NCI-H510A (cell line): ENCODE data around the gene CCR2.
"Not testable (repeated sequence)": the region's sequence is repeated elsewhere in the genome, so short reads cannot be mapped to it uniquely, and the experiment has no call there.

ENCODE experiments used
- DNase-seq: peaks from one replicate; lab custom pipeline; 2025; lab: John Stamatoyannopoulos, UW

CCR2 gene

DNA sequence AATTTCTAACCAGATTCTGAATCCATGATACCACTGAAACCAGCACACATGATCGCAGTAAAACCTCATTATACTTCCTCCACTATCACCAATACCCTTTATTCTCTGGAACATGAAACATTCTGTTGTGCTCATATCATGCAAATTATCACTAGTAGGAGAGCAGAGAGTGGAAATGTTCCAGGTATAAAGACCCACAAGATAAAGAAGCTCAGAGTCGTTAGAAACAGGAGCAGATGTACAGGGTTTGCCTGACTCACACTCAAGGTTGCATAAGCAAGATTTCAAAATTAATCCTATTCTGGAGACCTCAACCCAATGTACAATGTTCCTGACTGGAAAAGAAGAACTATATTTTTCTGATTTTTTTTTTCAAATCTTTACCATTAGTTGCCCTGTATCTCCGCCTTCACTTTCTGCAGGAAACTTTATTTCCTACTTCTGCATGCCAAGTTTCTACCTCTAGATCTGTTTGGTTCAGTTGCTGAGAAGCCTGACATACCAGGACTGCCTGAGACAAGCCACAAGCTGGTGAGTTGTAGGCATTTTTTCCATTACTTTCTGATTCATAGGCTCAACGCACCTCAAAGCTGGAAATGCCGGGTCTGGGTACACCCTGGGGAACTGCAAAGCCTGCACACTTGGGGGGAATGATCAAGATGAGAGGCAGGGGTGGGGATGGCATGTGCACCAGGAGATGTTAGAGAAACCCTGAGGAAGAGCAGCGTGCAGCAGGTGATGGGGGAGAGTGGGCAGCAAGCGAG is at the start of gene CCR2:
Gene CCR2, plus strand, starts transcription at position 465 of the 764 bp plus-strand sequence. CDS start 3,417 bp downstream, outside the sequence.
- no peak for DNase-seq

DNA sequence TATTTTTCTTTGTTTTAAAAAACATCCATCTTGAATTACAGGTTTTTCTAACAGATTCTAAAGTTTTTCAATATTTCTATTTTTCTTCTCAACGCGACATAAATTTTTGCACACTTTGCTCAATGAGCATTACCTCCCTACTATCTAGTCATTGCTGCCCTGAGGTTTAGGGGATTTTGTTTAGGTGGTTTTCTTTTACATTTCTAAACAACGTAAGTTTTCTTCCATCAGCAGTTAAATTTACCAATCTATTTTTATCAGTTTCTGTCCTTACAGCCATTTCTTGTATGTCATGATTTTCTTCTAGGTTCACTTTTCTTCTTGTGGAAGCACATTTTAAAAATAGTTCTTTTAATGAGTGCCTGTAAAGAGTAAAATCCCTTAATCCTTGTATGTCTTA is 49.2 kb upstream of the CCR2 start:
- DNase-seq, result no peak

DNA sequence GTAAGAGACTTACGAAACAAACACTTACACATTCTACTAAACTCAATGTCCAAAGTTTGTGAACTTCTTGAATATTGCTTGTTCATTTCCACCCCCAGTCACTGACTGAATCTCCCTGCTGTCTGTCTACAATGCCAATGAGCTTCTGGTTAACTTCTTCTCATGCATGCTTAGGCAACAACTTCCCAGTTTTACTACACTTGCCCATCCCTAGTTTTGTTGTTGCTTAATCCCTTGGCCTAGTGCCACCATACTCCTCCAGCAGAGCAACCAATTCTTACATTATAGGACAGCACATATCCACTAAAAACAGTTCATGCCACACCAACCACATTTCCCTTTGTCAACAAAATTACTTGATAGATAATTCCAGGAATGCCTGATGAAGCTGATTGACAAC is 40.9 kb upstream of the CCR2 start:
- DNase-seq, result no peak

GRCh38 chr3:46314517-46314916 is 39.4 kb upstream of the CCR2 start:
- no peak for DNase-seq

DNA sequence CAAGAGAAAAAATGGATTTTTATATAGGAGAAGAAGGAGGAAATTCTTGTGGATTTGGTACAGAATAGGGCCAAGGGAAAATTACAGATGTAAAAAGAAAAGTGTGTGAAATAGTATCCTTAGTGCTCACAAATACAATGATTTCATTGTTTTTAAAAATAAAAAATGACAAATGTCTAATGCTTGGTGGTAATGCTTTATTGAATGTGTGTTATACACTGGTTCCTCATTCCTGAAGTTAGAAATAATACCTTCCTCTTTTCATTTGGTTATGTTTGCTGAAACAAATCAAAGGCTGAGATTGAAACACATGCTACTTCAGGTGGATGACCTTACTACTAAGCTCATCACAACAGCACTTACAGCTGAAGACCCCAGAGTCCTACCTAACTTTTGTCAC is 37.7 kb upstream of the CCR2 start:
- no peak for DNase-seq

- DNase-seq, result no peak
Observed at GRCh38 chr3:46318207-46318927, 35.5 kb upstream of the CCR2 start.

DNA sequence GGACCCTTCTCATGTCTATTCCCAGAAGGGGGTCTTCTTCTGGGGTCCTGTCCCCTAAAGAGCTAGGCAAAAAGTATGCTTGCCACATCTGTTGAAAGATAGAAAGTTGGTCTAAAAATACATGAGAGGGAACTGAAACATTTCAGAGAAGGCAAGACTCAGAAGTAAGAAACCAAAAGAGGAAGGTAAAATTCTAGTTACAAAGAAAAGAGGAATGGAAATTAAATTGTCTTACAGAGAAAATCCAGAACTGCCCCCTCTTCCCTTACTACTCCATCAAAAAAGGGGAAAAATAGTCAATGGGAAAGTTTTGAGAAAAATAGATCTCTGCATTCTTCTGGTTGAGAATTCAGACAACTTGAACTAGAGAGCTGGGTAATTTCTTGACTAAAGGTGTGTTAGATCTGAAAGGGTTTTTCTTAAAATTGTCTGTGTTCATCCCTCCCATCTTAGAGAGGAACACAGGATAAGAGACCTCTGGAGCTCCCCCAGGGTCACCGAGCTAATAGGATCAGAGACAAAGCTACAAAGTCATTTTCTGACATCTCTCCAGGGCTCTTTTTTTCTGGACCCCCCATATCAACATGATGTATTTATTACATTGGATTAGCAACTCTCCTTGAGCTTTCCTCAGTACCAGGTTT is 32.3 kb upstream of the CCR2 start:
- no peak for DNase-seq

- DNase-seq, result no peak
Observed at GRCh38 chr3:46324036-46324435, 29.9 kb upstream of the CCR2 start.

GRCh38 chr3:46325645-46326300 is 28.1 kb upstream of the CCR2 start:
- DNase-seq, result no peak

DNA sequence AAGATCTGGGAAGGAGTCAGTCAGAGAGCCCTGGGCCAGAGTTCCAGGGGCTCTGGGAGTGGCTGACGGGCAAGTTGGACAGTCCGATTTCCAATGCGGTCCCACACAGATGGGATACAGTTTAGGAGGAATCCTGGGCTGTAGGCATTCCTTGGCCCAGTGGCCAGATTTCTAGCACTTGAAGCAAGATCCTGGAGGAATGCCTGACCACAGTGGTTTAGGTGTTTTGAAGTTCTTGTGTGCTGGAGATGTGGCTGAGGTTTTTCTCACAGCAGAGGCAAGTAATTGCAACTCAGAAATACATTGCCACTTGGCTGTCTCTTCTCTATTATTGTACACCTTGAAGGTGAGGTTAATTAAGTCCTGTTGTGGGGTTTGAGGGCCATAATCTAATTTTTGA is 23.2 kb upstream of the CCR2 start:
- not testable (repeated sequence) for DNase-seq

DNA sequence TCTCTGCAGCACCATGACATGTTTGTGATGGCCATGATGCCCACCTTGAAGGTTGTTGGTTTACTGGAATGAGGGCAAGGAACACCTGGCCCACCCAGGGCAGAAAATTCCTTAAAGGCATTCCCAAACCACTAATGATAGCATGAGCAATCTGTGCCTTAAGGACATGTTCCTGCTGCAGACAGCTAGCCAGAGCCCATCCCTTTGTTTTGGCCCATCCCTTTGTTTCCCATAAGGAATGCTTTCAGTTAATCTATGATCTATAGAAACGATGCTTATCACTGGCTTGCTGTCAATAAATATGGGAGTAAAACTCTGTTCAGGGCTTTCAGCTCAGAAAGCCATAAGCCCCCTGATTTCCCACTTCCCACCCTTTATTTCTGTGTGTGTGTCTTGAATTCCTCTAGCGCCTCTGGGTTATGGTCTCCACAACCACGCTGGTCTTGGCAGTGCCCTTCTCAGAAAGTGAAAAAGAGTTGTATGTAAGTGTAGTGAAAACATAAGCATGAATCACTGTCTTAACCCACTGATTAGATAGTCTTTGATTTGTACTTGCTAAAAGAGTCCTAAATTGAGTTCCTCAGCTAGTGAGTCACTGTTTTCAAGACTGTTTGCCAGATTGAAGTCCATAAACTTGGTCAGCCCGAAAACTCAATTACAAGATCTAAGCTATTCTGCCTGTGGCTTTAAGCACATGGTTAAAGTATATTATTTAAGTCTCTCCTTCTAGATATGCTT is 19.0 kb upstream of the CCR2 start:
- no peak for DNase-seq

- no peak for DNase-seq
Observed at GRCh38 chr3:46335541-46335940, 18.4 kb upstream of the CCR2 start.

DNA sequence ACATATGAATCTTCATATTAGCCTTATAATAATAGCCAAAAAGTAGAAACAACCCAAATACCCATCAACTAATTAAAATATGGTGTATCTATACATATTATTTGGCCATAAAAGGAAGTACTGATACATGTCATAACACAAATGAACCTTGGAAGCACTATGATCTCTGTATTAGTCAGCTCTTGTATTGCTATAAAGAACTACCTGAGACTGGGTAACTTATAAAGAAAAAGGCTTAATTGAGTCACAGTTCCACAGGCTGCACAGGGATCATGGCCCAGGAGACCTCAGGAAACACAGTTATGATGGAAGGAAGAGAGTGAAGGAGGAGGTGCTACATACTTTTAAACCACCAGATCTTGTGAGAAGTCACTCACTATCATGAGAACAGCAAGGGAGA is 16.0 kb upstream of the CCR2 start:
- DNase-seq, result no peak

GRCh38 chr3:46338840-46339239 is 15.1 kb upstream of the CCR2 start:
- no peak for DNase-seq

GRCh38 chr3:46344476-46344875 is 9.4 kb upstream of the CCR2 start:
- no peak for DNase-seq

DNA sequence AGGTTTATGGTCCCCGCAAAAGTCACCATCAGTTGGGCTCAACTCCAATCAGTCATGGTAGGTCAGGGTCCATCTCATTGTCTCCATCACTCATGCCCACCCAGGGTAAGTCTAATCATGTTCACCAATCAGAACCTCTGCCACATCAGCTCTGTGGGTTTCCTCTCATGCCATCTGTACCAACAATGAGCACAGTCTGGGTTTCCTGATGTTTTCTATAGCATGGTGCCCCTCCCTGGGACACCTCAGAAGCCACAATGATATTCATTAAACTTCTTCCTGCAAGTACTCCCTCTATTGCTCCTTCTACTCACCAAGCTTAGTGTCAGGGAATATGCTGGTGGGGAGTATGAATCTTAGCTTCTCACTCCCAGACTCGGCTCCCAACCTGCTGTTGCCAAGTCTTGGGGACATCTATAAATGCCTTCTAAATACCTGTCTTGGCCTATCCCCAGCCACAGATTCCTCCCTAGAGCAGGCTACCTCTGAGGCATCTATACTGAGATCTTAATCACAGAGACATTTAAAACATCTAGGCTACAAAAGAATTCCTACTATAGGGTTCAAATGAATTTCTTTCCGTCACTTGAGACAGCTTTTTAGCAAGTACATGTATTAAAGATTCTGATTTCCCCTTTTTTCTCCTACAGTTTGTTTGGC is 5.0 kb upstream of the CCR2 start:
- DNase-seq, result no peak

- DNase-seq, result no peak
Observed at GRCh38 chr3:46349484-46350261, 4.2 kb upstream of the CCR2 start.

- DNase-seq, result no peak
Observed at GRCh38 chr3:46350262-46350565, 3.7 kb upstream of the CCR2 start.

- DNase-seq, result no peak
Observed at GRCh38 chr3:46351646-46352045, 2.3 kb upstream of the CCR2 start.

DNA sequence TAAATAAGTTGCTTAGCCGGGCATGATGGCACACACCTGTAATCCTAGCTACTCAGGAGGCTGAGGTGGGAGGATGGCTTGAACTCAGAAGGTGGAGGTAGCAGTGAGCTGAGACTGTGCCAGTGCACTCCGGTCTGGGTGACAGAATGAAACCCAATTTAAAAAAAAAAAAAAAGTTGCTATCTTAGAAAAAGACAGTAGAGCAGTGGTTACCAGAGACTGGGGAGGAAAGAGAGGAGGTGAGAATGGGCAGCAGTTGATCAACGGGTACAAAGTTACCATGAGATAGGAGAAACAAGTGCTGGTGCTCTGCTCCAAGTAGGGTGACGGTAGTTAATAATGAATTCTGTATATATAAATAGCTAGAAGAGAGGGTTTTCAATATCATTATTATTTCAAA is 821 bp upstream of the CCR2 start:
- DNase-seq, result no peak

GRCh38 chr3:46354478-46354877 is 567 bp downstream of the CCR2 start:
- no peak for DNase-seq
